ENCODE data around the gene MIDN. TPM values are rescaled to one million over a fixed set of nuclear protein-coding genes. Genes with fewer than 3 reads are reported as not detected.

The MIDN gene
- total and polyA plus RNA-seq, 2 donors (not counting 1 experiment from before 2014, with no cell fraction given), result 12.0 to 18.8 TPM

GRCh38 chr19:1260749-1261537 lies 12.6 kb downstream of the MIDN start:
- H3K4me1 ChIP-seq (ENCODE audit: control insufficient read depth, extremely low read depth, insufficient read depth, low read length), result peaks cover 53% of the 10 kb centered on the region
- H3K79me2 ChIP-seq (ENCODE audit: control insufficient read depth, insufficient read depth, low read length), result peaks cover 18% of the 10 kb centered on the region
- H3K9ac ChIP-seq (ENCODE audit: insufficient read depth, low read length), result peak overlapping the region; percentile 92
- H2AFZ ChIP-seq (ENCODE audit: low read length), result no peak overlapping the region
- no peaks in the 10 kb centered on the region for H4K20me1 ChIP-seq (ENCODE audit: control insufficient read depth, extremely low read depth, insufficient read depth, low read length)
- TF ChIP-seq CTCF (conservative IDR thresholded peaks at IDR 0.05 in 1 of 2, IDR thresholded peaks at IDR 0.05 in 1 of 2; ENCODE audit: low read depth in 1 of 2, low read length in 2 of 2) (no peak), EZH2 (IDR thresholded peaks at IDR 0.05; ENCODE audit: low read length, missing control alignments) (no peak)
- no peaks in the 10 kb centered on the region for H3K9me3 ChIP-seq (ENCODE audit: control insufficient read depth, insufficient read depth, low read depth, low read length)
- H3K27me3 ChIP-seq (ENCODE audit: control insufficient read depth, insufficient read depth, low read length), result no peaks in the 10 kb centered on the region
- H3K27ac ChIP-seq (ENCODE audit: insufficient read depth, low read length), result peak overlapping the region; percentile 95
- H3K36me3 ChIP-seq (ENCODE audit: control insufficient read depth, insufficient read depth, low read length), result peaks cover 17% of the 10 kb centered on the region
- peak overlapping the region; percentile 50 to 72 (median 60) for H3K4me3 ChIP-seq (replicated peaks in 1 of 4; ENCODE audit: control extremely low read depth in 1 of 4, insufficient read depth in 1 of 4, low read depth in 3 of 4, low read length in 4 of 4)
- DNase-seq (ENCODE audit: low read depth in 2 of 2), result peak; percentile 90 to 96
- peak overlapping the region; percentile 91 for H3K4me2 ChIP-seq (ENCODE audit: extremely low read depth, insufficient read depth, low read length)

- Histone ChIP-seq H4K20me1 (ENCODE audit: control insufficient read depth, extremely low read depth, insufficient read depth, low read length) (no peaks in the 10 kb centered on the region), H3K9me3 (ENCODE audit: control insufficient read depth, insufficient read depth, low read depth, low read length) (no peaks in the 10 kb centered on the region), H3K27ac (ENCODE audit: insufficient read depth, low read length) (peak overlapping the region; percentile 95), H3K9ac (ENCODE audit: insufficient read depth, low read length) (peak overlapping the region; percentile 92), H3K36me3 (ENCODE audit: control insufficient read depth, insufficient read depth, low read length) (peaks cover 15% of the 10 kb centered on the region), H2AFZ (ENCODE audit: low read length) (no peak overlapping the region), H3K79me2 (ENCODE audit: control insufficient read depth, insufficient read depth, low read length) (peaks cover 16% of the 10 kb centered on the region), H3K4me2 (ENCODE audit: extremely low read depth, insufficient read depth, low read length) (peak overlapping the region; percentile 91), H3K4me1 (ENCODE audit: control insufficient read depth, extremely low read depth, insufficient read depth, low read length) (peaks cover 56% of the 10 kb centered on the region), H3K4me3 (replicated peaks in 1 of 4; ENCODE audit: control extremely low read depth in 1 of 4, insufficient read depth in 1 of 4, low read depth in 3 of 4, low read length in 4 of 4) (peak overlapping the region; percentile 50 to 72 (median 60)), H3K27me3 (ENCODE audit: control insufficient read depth, insufficient read depth, low read length) (no peaks in the 10 kb centered on the region)
- TF ChIP-seq CTCF (conservative IDR thresholded peaks at IDR 0.05 in 1 of 2, IDR thresholded peaks at IDR 0.05 in 1 of 2; ENCODE audit: low read depth in 1 of 2, low read length in 2 of 2) (no peak), EZH2 (IDR thresholded peaks at IDR 0.05; ENCODE audit: low read length, missing control alignments) (no peak)
- DNase-seq (ENCODE audit: low read depth in 2 of 2), result no peak
These were observed 13.1 kb downstream of the MIDN start for GRCh38 chr19:1261538-1261797.

GRCh38 chr19:1261798-1262622 lies 13.6 kb downstream of the MIDN start:
- peak overlapping the region; percentile 95 for H3K27ac ChIP-seq (ENCODE audit: insufficient read depth, low read length)
- peak overlapping the region; percentile 92 for H3K9ac ChIP-seq (ENCODE audit: insufficient read depth, low read length)
- no peaks in the 10 kb centered on the region for H3K9me3 ChIP-seq (ENCODE audit: control insufficient read depth, insufficient read depth, low read depth, low read length)
- H3K36me3 ChIP-seq (ENCODE audit: control insufficient read depth, insufficient read depth, low read length), result peaks cover 10% of the 10 kb centered on the region
- H3K79me2 ChIP-seq (ENCODE audit: control insufficient read depth, insufficient read depth, low read length), result peaks cover 11% of the 10 kb centered on the region
- H3K4me1 ChIP-seq (ENCODE audit: control insufficient read depth, extremely low read depth, insufficient read depth, low read length), result peaks cover 54% of the 10 kb centered on the region
- no peaks in the 10 kb centered on the region for H4K20me1 ChIP-seq (ENCODE audit: control insufficient read depth, extremely low read depth, insufficient read depth, low read length)
- H2AFZ ChIP-seq (ENCODE audit: low read length), result no peak overlapping the region
- TF ChIP-seq CTCF (conservative IDR thresholded peaks at IDR 0.05 in 1 of 2, IDR thresholded peaks at IDR 0.05 in 1 of 2; ENCODE audit: low read depth in 1 of 2, low read length in 2 of 2) (no peak), EZH2 (IDR thresholded peaks at IDR 0.05; ENCODE audit: low read length, missing control alignments) (no peak)
- DNase-seq (ENCODE audit: low read depth in 2 of 2), result peak in 1 of 2 donors; percentile 83
- H3K4me3 ChIP-seq (replicated peaks in 1 of 4; ENCODE audit: control extremely low read depth in 1 of 4, insufficient read depth in 1 of 4, low read depth in 3 of 4, low read length in 4 of 4), result peak overlapping the region in 3 of 4 experiments; percentile 50 to 72 (median 60)
- H3K27me3 ChIP-seq (ENCODE audit: control insufficient read depth, insufficient read depth, low read length), result no peaks in the 10 kb centered on the region
- H3K4me2 ChIP-seq (ENCODE audit: extremely low read depth, insufficient read depth, low read length), result peak overlapping the region; percentile 91
